Vagina (tissue), 2 donors: Measurements from ENCODE around the gene TTLL5. TPM values are rescaled to one million over a fixed set of nuclear protein-coding genes. Genes with fewer than 3 reads are reported as not detected.

Source experiments
- DNase-seq, 2 donors: peaks; one replicate each; pipeline ENCODE4 v3.0.0-alpha.2; 2017; ENCODE audit errors: extremely low spot score in 2 of 2
- H3K27ac ChIP-seq: fragments of 200-600 bp; sonication (generic); one replicate; pipeline ENCODE4 v1.5.1; 2019
- H3K27me3 ChIP-seq: fragments of 200-600 bp; sonication (generic); one replicate; pipeline ENCODE4 v1.5.1; 2019
- H3K36me3 ChIP-seq, 2 donors: fragments of 200-600 bp; sonication (generic); one replicate each; pipeline ENCODE4 v1.5.1; 2017 to 2019
- H3K4me1 ChIP-seq: fragments of 200-600 bp; sonication (generic); one replicate; pipeline ENCODE4 v1.5.1; 2019
- H3K4me3 ChIP-seq, 2 donors: fragments of 200-600 bp; sonication (generic); 1 replicate in 1 of 2; 2 replicates in 1 of 2; pipeline ENCODE4 v1.5.1; 2016 to 2019
- H3K9me3 ChIP-seq: fragments of 200-600 bp; sonication (generic); one replicate; pipeline ENCODE4 v1.5.1; 2019
- CTCF ChIP-seq, 3 experiments: fragments of 450-650 bp in 2 of 3; fragments of 200-600 bp in 1 of 3; sonication (generic) in 1 of 3; IDR thresholded peaks; one replicate each; pipeline ENCODE4 v1.5.1; 2017 to 2019; ENCODE audit warnings: antibody characterized with exemption in 3 of 3, mild to moderate bottlenecking in 2 of 3, moderate library complexity in 2 of 3
- POLR2A ChIP-seq, 2 donors: fragments of 450-650 bp; IDR thresholded peaks; one replicate each; pipeline ENCODE4 v1.6.1; 2017; ENCODE audit warnings: antibody characterized with exemption in 2 of 2, mild to moderate bottlenecking in 2 of 2, moderate library complexity in 2 of 2
- POLR2AphosphoS5 ChIP-seq, 2 donors: sonication (generic); formaldehyde crosslinking; IDR thresholded peaks; one replicate each; pipeline ENCODE4 v1.9.0; 2017; ENCODE audit warnings: antibody characterized with exemption in 2 of 2, mild to moderate bottlenecking in 2 of 2, low read depth in 1 of 2; ENCODE audit not compliant: insufficient read depth in 1 of 2
- intact Hi-C: fragments of 100-400 bp; cut with DNase I; formaldehyde crosslinking; loops from one replicate; pipeline ENCODE4 v1.15.1; 2023
- total RNA-seq: library from RNA; depleted of rRNA; stranded (reverse); fragments of >200 nt; gene quantifications from one replicate; pipeline ENCODE4 v1.2.3, GENCODE V29; 2016

The TTLL5 gene
- total RNA-seq, 1 donor from 2014 or later: 43.0 TPM

- intact Hi-C loops: no loop called here
- Histone ChIP-seq H3K27me3 (no peaks in the 10 kb centered on the region), H3K9me3 (no peaks in the 10 kb centered on the region), H3K4me1 (no peaks in the 10 kb centered on the region), H3K36me3 (no peaks in the 10 kb centered on the region), H3K4me3 (no peak overlapping the region), H3K27ac (no peak overlapping the region)
- TF ChIP-seq CTCF (IDR thresholded peaks at IDR 0.05) (no peak), POLR2A (IDR thresholded peaks at IDR 0.05) (no peak), POLR2AphosphoS5 (IDR thresholded peaks at IDR 0.05; ENCODE audit: insufficient read depth in 1 of 2, low read depth in 1 of 2) (no peak)
- no peak for DNase-seq
Observed at GRCh38 chr14:75757644-75758402, 96.8 kb downstream of the TTLL5 start.

GRCh38 chr14:75764020-75764419 lies 103.0 kb downstream of the TTLL5 start:
- no peak overlapping the region for H3K27ac ChIP-seq
- no peak for TF ChIP-seq POLR2A (IDR thresholded peaks at IDR 0.05)
- TF ChIP-seq CTCF (IDR thresholded peaks at IDR 0.05): no peak
- no peak overlapping the region for H3K4me3 ChIP-seq
- no peaks in the 10 kb centered on the region for H3K4me1 ChIP-seq
- no peaks in the 10 kb centered on the region for H3K27me3 ChIP-seq
- no peak for DNase-seq
- peaks cover 0 to 9% of the 10 kb centered on the region in 2 donors for H3K36me3 ChIP-seq
- intact Hi-C loops: no loop called here
- H3K9me3 ChIP-seq: no peaks in the 10 kb centered on the region

- no peak for TF ChIP-seq POLR2AphosphoS5 (IDR thresholded peaks at IDR 0.05; ENCODE audit: insufficient read depth in 1 of 2, low read depth in 1 of 2)
- no peak for TF ChIP-seq CTCF (IDR thresholded peaks at IDR 0.05)
- TF ChIP-seq POLR2A (IDR thresholded peaks at IDR 0.05): no peak
- Histone ChIP-seq H3K27me3 (no peaks in the 10 kb centered on the region), H3K4me1 (peaks cover 5% of the 10 kb centered on the region), H3K36me3 (peaks cover 0 to 11% of the 10 kb centered on the region in 2 donors), H3K9me3 (no peaks in the 10 kb centered on the region), H3K4me3 (no peak overlapping the region), H3K27ac (no peak overlapping the region)
- intact Hi-C loops: no loop called here
- DNase-seq: no peak
Observed at GRCh38 chr14:75769047-75769685, 108.1 kb downstream of the TTLL5 start.

GRCh38 chr14:75770635-75771034 lies 109.6 kb downstream of the TTLL5 start:
- intact Hi-C loops: no loop called here
- Histone ChIP-seq H3K27ac (no peak overlapping the region), H3K4me1 (peaks cover 5% of the 10 kb centered on the region), H3K36me3 (peaks cover 0 to 15% of the 10 kb centered on the region in 2 donors), H3K4me3 (no peak overlapping the region), H3K9me3 (no peaks in the 10 kb centered on the region), H3K27me3 (no peaks in the 10 kb centered on the region)
- no peak for DNase-seq
- TF ChIP-seq POLR2A (IDR thresholded peaks at IDR 0.05) (no peak), CTCF (IDR thresholded peaks at IDR 0.05) (no peak), POLR2AphosphoS5 (IDR thresholded peaks at IDR 0.05; ENCODE audit: insufficient read depth in 1 of 2, low read depth in 1 of 2) (no peak)

GRCh38 chr14:75771595-75771994 lies 110.5 kb downstream of the TTLL5 start:
- no peaks in the 10 kb centered on the region for H3K27me3 ChIP-seq
- H3K4me3 ChIP-seq: no peak overlapping the region
- no peaks in the 10 kb centered on the region for H3K9me3 ChIP-seq
- no peak for TF ChIP-seq CTCF (IDR thresholded peaks at IDR 0.05)
- TF ChIP-seq POLR2A (IDR thresholded peaks at IDR 0.05): no peak
- no peak for TF ChIP-seq POLR2AphosphoS5 (IDR thresholded peaks at IDR 0.05; ENCODE audit: insufficient read depth in 1 of 2, low read depth in 1 of 2)
- no peak for DNase-seq
- H3K27ac ChIP-seq: no peak overlapping the region
- peaks cover 0 to 15% of the 10 kb centered on the region in 2 donors for H3K36me3 ChIP-seq
- intact Hi-C loops: no loop called here
- H3K4me1 ChIP-seq: peaks cover 5% of the 10 kb centered on the region
